NCI-H1436 (cell line): ENCODE results near the gene OPALIN.

Experiments used
- DNase-seq: peaks from one replicate; lab custom pipeline; 2025; lab: John Stamatoyannopoulos, UW

OPALIN gene

GRCh38 chr10:96298362-96298761 is 60.4 kb downstream of the OPALIN start:
- DNase-seq: no peak

- no peak for DNase-seq
Observed at GRCh38 chr10:96297486-96297885, 61.3 kb downstream of the OPALIN start.

GRCh38 chr10:96295475-96295874 is 63.3 kb downstream of the OPALIN start:
- no peak for DNase-seq
